A549 (cell line): ENCODE results near the gene LRRC7.

Source experiments
- CEBPB ChIP-seq, 2 experiments: fragments of >200 bp in 1 of 2; sonication (Bioruptor Twin) in 1 of 2; formaldehyde crosslinking in 1 of 2; IDR thresholded peaks; 2 replicates each; pipeline ENCODE4 v1.6.1; 2012 to 2016
- CHD4 ChIP-seq: fragments of 200-600 bp; sonication (generic); IDR thresholded peaks from 2 replicates; pipeline ENCODE4 v1.6.1; 2016; ENCODE audit warnings: antibody characterized with exemption, mild to moderate bottlenecking, borderline replicate concordance
- CTCF ChIP-seq: fragments of >200 bp; sonication (Bioruptor Twin); formaldehyde crosslinking; IDR thresholded peaks from 3 replicates; pipeline ENCODE4 v1.5.1; 2016
- EHMT2 ChIP-seq: fragments of 200-600 bp; sonication (generic); IDR thresholded peaks from 2 replicates; pipeline ENCODE4 v1.6.1; 2016; ENCODE audit warnings: antibody characterized with exemption, low read depth, mild to moderate bottlenecking, moderate library complexity
- ESRRA ChIP-seq: fragments of 150-350 bp; IDR thresholded peaks from 2 replicates; pipeline ENCODE4 v1.6.1; 2014; ENCODE audit warnings: mild to moderate bottlenecking, low read length, borderline replicate concordance
- FOSL2 ChIP-seq, 2 experiments: fragments of 450-650 bp in 1 of 2; fragments of >200 bp in 1 of 2; sonication (Bioruptor Twin) in 1 of 2; formaldehyde crosslinking; IDR thresholded peaks; 2 replicates each; pipeline versions ENCODE4 v1.5.0 to v1.6.1; 2016 to 2020; ENCODE audit warnings: mild to moderate bottlenecking in 1 of 2, moderate library complexity in 1 of 2
- JUN ChIP-seq, 2 experiments: fragments of >200 bp; sonication (Bioruptor Twin); formaldehyde crosslinking; IDR thresholded peaks; 2 replicates in 1 of 2; 3 replicates in 1 of 2; pipeline ENCODE4 v1.6.1; 2016 to 2017
- PHF8 ChIP-seq: fragments of 200-600 bp; sonication (generic); IDR thresholded peaks from 2 replicates; pipeline ENCODE4 v1.6.1; 2016; ENCODE audit warnings: low read depth, mild to moderate bottlenecking, antibody characterized with exemption, moderate library complexity, borderline replicate concordance
- POLR2A ChIP-seq: IDR thresholded peaks from 2 replicates; pipeline ENCODE4 v1.6.1; 2012; ENCODE audit warnings: mild to moderate bottlenecking, low read length
- RNF2 ChIP-seq: fragments of 200-600 bp; sonication (generic); IDR thresholded peaks from 2 replicates; pipeline ENCODE4 v1.6.1; 2016; ENCODE audit warnings: low read depth, mild to moderate bottlenecking, antibody characterized with exemption, moderate library complexity, borderline replicate concordance
- SREBF2 ChIP-seq: fragments of 450-650 bp; IDR thresholded peaks from 2 replicates; pipeline ENCODE4 v1.6.1; 2014; ENCODE audit warnings: mild to moderate bottlenecking, moderate library complexity
- TP53 ChIP-seq: fragments of 250-450 bp; sonication (Bioruptor Pico); IDR thresholded peaks from 2 replicates; pipeline ENCODE4 v1.5.0; 2021; ENCODE audit warnings: mild to moderate bottlenecking, moderate library complexity
- ZSCAN20 ChIP-seq: fragments of 250-450 bp; sonication (Bioruptor Pico); IDR thresholded peaks from 2 replicates; pipeline ENCODE4 v1.8.0; 2022; ENCODE audit warnings: mild to moderate bottlenecking, moderate library complexity
- TF ChIP-seq, protein P1 (sequence below): fragments of 200-600 bp; sonication (generic); IDR thresholded peaks from 2 replicates; pipeline ENCODE4 v1.6.1; 2016; ENCODE audit warnings: antibody characterized with exemption, mild to moderate bottlenecking, moderate library complexity

DNA sequence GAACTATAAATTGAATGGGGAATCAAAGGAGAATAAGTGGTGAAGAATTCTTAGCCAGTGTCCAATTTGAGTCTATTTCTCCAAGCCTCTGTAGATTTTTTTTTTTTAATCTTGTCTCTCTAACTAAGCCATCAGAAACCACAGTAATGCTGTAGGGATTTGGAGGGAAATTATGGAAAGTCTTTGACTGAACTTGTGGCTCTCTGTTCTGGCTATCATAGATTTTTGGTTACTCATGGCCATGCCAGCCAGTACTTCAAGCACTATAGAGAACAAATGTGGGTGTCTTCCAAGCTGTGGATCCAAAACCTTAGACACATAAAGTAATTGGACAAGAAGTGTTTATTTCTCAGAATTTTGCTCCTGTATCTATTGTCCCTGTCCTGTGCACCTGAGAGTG is 489.8 kb downstream of the LRRC7 start:
- TF ChIP-seq ESRRA (no peak), CTCF (no peak), CHD4 (no peak), CEBPB (IDR thresholded peaks at IDR 0.05) (no peak), ZSCAN20 (CRISPR knock-in tag) (no peak), POLR2A (no peak), TP53 (CRISPR knock-in tag) (no peak), FOSL2 (IDR thresholded peaks at IDR 0.05) (no peak), FOSL2 (CRISPR knock-in tag; IDR thresholded peaks at IDR 0.05) (no peak), PHF8 (no peak), EHMT2 (no peak), JUN (IDR thresholded peaks at IDR 0.05) (no peak), SREBF2 (no peak), RNF2 (no peak)
- TF ChIP-seq, protein P1, sequence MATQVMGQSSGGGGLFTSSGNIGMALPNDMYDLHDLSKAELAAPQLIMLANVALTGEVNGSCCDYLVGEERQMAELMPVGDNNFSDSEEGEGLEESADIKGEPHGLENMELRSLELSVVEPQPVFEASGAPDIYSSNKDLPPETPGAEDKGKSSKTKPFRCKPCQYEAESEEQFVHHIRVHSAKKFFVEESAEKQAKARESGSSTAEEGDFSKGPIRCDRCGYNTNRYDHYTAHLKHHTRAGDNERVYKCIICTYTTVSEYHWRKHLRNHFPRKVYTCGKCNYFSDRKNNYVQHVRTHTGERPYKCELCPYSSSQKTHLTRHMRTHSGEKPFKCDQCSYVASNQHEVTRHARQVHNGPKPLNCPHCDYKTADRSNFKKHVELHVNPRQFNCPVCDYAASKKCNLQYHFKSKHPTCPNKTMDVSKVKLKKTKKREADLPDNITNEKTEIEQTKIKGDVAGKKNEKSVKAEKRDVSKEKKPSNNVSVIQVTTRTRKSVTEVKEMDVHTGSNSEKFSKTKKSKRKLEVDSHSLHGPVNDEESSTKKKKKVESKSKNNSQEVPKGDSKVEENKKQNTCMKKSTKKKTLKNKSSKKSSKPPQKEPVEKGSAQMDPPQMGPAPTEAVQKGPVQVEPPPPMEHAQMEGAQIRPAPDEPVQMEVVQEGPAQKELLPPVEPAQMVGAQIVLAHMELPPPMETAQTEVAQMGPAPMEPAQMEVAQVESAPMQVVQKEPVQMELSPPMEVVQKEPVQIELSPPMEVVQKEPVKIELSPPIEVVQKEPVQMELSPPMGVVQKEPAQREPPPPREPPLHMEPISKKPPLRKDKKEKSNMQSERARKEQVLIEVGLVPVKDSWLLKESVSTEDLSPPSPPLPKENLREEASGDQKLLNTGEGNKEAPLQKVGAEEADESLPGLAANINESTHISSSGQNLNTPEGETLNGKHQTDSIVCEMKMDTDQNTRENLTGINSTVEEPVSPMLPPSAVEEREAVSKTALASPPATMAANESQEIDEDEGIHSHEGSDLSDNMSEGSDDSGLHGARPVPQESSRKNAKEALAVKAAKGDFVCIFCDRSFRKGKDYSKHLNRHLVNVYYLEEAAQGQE, result no peak
